ENCODE results near the gene GCFC2. TPM values are rescaled to one million over a fixed set of nuclear protein-coding genes. Genes with fewer than 3 reads are reported as not detected.

Gene GCFC2
- total and polyA plus RNA-seq, 9 donors: 15.8 to 40.5 (median 24.5) TPM

GRCh38 chr2:75645643-75646042 lies 65.1 kb downstream of the GCFC2 start:
- no peak overlapping the region for H3K4me3 ChIP-seq
- TF ChIP-seq, protein P1, sequence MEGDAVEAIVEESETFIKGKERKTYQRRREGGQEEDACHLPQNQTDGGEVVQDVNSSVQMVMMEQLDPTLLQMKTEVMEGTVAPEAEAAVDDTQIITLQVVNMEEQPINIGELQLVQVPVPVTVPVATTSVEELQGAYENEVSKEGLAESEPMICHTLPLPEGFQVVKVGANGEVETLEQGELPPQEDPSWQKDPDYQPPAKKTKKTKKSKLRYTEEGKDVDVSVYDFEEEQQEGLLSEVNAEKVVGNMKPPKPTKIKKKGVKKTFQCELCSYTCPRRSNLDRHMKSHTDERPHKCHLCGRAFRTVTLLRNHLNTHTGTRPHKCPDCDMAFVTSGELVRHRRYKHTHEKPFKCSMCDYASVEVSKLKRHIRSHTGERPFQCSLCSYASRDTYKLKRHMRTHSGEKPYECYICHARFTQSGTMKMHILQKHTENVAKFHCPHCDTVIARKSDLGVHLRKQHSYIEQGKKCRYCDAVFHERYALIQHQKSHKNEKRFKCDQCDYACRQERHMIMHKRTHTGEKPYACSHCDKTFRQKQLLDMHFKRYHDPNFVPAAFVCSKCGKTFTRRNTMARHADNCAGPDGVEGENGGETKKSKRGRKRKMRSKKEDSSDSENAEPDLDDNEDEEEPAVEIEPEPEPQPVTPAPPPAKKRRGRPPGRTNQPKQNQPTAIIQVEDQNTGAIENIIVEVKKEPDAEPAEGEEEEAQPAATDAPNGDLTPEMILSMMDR (IDR thresholded peaks at IDR 0.05): no peak
- TF ChIP-seq EP300 (IDR thresholded peaks at IDR 0.05) (no peak), POLR2A (IDR thresholded peaks at IDR 0.05) (no peak)
- H3K9me3 ChIP-seq: no peaks in the 10 kb centered on the region
- H3K4me1 ChIP-seq (ENCODE audit: insufficient read depth): peaks cover 2% of the 10 kb centered on the region
- DNase-seq: peak in 1 of 5 donors; percentile 31
- H3K27ac ChIP-seq: no peak overlapping the region
- no peaks in the 10 kb centered on the region for H3K27me3 ChIP-seq
- intact Hi-C loops (cut with DNase I): no loop called here
- 96 to 98% (median 97%) methylated on average over 10 of the region's 10 CpGs for WGBS, 3 donors
- H3K36me3 ChIP-seq: no peaks in the 10 kb centered on the region

- DNase-seq: no peak
- Histone ChIP-seq H3K4me1 (ENCODE audit: insufficient read depth) (peaks cover 2% of the 10 kb centered on the region), H3K9me3 (no peaks in the 10 kb centered on the region), H3K4me3 (no peak overlapping the region), H3K27ac (no peak overlapping the region), H3K36me3 (no peaks in the 10 kb centered on the region), H3K27me3 (no peaks in the 10 kb centered on the region)
- WGBS, 3 donors: 42 to 58% (median 51%) methylated on average over 1 of the region's 1 CpG
- intact Hi-C loops (cut with DNase I): no loop called here
- no peak for TF ChIP-seq POLR2A (IDR thresholded peaks at IDR 0.05)
- no peak for TF ChIP-seq EP300 (IDR thresholded peaks at IDR 0.05)
- TF ChIP-seq, protein P1 (IDR thresholded peaks at IDR 0.05): no peak
Observed at GRCh38 chr2:75643980-75644379, 66.7 kb downstream of the GCFC2 start.

DNA sequence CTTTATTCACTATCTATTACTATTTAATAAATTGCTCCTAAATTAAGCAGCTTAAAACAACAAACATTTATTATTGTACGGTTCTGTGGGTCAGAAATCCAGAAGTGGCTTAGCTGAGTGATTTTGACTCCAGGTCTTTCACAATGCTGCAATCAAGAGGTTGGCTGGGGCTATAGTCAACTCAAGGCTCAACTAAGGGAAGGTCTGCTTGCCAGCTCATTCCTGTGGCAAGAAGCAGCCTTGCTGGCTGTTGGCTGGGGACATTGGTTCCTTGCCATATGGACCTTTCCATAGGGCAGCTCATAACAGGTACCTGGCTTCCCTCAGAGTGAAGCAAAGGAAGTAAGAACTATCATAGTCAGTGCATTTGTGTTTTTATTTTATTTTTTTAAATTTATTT lies 69.1 kb downstream of the GCFC2 start:
- intact Hi-C loops (cut with DNase I): no loop called here
- no peaks in the 10 kb centered on the region for H3K9me3 ChIP-seq
- no peaks in the 10 kb centered on the region for H3K27me3 ChIP-seq
- H3K36me3 ChIP-seq: no peaks in the 10 kb centered on the region
- H3K4me1 ChIP-seq (ENCODE audit: insufficient read depth): peaks cover 2% of the 10 kb centered on the region
- TF ChIP-seq POLR2A (IDR thresholded peaks at IDR 0.05) (no peak), EP300 (IDR thresholded peaks at IDR 0.05) (no peak)
- TF ChIP-seq, protein P1 (IDR thresholded peaks at IDR 0.05): no peak
- DNase-seq: no peak
- no peak overlapping the region for H3K27ac ChIP-seq
- H3K4me3 ChIP-seq: no peak overlapping the region
- 38 to 55% (median 53%) methylated on average over 1 of the region's 1 CpG for WGBS, 3 donors

- no peak overlapping the region for H3K27ac ChIP-seq
- H3K27me3 ChIP-seq: no peaks in the 10 kb centered on the region
- TF ChIP-seq EP300 (IDR thresholded peaks at IDR 0.05) (no peak), POLR2A (IDR thresholded peaks at IDR 0.05) (no peak)
- TF ChIP-seq, protein P1 (IDR thresholded peaks at IDR 0.05): peak; percentile 74 to 89 (median 81)
- peak; percentile 55 to 76 (median 70) for DNase-seq
- intact Hi-C loops (cut with DNase I): no loop called here
- peaks cover 2% of the 10 kb centered on the region for H3K4me1 ChIP-seq (ENCODE audit: insufficient read depth)
- no peaks in the 10 kb centered on the region for H3K36me3 ChIP-seq
- WGBS, 3 donors: 0% methylated on average over 3 of the region's 3 CpGs
- H3K9me3 ChIP-seq: no peaks in the 10 kb centered on the region
- no peak overlapping the region for H3K4me3 ChIP-seq
Observed at GRCh38 chr2:75640621-75641121, 70.0 kb downstream of the GCFC2 start.
